Stimulated activated CD4-positive, alpha-beta T cell treated with anti-CD3 and anti-CD28 coated beads, Interleukin-1b, Interleukin-23, amount 100 ng/mL, for 48 hours (primary cell): ENCODE measurements around the gene MTUS2.
"Not testable (repeated sequence)": the region's sequence is repeated elsewhere in the genome, so short reads cannot be mapped to it uniquely, and the experiment has no call there.

ENCODE experiments used
- DNase-seq: peaks from one replicate; pipeline ENCODE4 v3.0.0-alpha.2; 2020

The MTUS2 gene

GRCh38 chr13:28964803-28965202 lies 144.7 kb downstream of the MTUS2 start:
- no peak for DNase-seq

GRCh38 chr13:28967029-28967915 lies 147.1 kb downstream of the MTUS2 start:
- no peak for DNase-seq

DNA sequence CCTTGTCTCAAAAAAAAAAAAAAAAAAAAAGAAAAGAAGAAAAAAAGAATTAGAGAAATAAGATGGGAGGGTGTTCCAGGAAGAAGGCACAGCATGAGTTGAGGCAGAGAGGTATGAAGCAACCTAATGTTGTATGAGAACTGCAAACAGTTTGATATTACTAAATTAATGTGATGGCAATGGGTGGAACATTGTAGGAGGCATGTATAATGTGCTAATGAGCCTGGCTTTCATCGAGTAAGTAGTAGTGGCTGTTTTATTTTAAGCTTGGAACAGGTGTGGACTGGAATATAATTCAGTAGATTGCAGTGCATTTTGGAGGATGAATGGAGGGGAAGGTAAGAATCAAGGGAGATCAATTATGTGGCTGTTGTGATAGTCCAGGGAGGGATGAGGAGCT lies 156.1 kb downstream of the MTUS2 start:
- no peak for DNase-seq

DNA sequence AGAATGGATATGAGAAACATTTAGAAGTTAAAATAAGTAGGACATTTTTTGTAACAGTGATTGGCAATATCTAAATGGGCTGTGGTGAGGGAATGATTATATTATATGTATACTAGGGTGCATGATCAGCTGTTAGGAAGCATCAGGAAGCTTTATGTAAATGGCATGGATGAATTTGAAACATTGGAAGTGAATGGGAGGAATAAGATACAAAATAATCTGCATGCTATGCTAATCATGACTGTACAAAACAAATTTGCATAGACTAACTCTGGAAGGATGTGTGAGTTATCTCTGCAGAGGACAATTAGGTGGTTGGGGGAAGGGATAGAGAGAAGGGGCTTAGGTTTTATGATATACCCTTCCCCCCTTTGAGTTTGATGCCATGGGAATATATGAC lies 156.5 kb downstream of the MTUS2 start:
- no peak for DNase-seq

DNA sequence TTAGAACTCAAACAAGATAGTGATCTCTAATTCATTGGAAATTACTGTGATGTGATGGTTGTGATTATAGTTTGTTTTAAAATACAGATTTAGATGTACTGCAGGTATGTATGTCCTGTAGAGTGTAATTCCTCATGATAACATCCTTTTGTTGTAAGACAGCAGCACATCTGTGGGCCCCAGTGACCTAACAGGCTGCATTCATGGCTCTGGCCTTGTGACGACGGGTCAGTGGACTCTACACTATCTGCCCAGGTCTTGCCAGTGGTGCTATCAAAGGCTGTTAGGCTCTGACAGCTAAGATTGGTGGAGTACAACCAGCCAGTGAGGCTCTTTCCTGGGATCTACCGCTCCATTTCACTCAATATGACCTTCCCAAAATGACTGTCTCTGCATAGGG lies 158.4 kb downstream of the MTUS2 start:
- no peak for DNase-seq

DNA sequence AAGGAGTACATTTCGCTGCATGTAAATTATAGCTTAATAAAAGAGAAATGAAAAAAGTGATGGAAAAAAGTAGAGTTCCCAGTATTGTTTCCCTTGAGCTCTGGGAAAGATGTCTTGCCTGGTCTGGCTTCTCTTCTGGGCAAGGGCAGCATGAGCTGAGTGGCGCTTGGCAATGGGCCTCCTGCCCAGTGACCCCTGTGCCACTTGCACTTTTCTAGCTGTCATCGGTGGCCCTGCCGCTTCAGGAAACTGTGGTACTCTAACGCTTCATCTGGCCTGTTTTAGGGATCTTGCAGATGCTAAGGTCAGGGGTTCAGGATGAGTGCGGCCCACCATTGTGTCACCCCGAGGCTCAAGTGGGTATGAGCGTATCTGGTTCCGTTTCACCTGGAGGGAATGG lies 161.4 kb downstream of the MTUS2 start:
- DNase-seq, result no peak

DNA sequence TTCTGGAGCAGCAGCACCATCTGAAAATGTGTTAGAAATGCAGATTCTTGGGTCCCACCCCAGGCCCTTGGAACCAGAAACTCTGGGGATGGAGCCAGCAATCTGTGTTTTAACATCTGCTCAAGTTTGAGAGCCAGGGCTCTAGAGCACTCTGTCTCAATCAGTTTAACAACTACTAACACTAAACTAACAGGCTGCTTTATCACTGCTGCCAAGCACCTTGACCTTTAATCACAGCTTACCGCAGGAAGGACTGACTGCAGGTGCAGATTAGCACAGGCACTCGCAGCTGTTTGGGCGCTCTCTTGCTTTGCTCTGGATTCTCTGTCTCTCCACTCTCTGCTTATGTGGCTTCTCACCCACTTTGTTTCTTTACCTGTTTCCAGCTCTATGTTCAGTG lies 163.5 kb downstream of the MTUS2 start:
- DNase-seq, result no peak

- no peak for DNase-seq
Observed at GRCh38 chr13:28984326-28984725, 164.2 kb downstream of the MTUS2 start.

GRCh38 chr13:28984825-28985224 lies 164.7 kb downstream of the MTUS2 start:
- DNase-seq, result no peak

GRCh38 chr13:28990378-28990777 lies 170.2 kb downstream of the MTUS2 start:
- DNase-seq, result not testable (repeated sequence)

DNA sequence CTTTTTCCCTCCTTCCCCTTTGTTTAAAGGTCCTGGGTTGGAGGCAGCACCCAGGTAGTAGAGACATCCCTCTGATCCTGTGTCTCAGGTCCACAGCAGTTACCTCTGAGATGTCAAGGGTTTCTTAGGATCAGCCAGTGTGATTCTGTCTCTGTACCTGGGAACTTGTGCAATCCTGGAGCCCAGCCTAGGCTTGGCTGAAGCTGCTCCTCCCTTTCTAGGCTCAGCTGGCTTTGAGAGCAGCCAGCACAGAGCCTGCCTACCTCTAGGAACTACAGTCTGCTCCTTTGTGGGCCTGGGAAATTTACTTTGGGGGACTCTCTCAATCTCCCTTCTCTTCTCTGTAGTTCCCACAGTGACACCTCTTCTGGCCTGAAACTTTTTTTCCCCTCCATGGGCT lies 171.6 kb downstream of the MTUS2 start:
- no peak for DNase-seq

DNA sequence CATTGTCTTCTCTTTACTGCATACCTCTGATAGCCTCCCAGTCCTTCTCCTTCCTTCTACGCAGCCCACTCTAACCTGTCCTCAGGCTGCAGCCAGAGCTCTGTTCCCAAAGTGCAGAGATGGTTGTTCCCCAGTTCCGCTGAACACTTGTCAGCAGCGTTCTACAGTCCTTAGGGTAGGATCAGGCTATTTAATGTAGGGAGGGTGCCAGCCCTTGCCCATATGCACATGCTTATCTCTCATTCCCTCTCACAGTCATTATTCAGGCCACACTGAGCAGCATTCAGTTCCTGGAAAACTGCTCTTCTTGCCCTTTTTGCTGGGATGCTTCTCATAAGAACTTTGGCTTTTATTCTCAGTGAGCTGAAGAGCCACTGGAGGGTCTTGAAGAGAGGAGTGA lies 180.7 kb downstream of the MTUS2 start:
- no peak for DNase-seq

DNA sequence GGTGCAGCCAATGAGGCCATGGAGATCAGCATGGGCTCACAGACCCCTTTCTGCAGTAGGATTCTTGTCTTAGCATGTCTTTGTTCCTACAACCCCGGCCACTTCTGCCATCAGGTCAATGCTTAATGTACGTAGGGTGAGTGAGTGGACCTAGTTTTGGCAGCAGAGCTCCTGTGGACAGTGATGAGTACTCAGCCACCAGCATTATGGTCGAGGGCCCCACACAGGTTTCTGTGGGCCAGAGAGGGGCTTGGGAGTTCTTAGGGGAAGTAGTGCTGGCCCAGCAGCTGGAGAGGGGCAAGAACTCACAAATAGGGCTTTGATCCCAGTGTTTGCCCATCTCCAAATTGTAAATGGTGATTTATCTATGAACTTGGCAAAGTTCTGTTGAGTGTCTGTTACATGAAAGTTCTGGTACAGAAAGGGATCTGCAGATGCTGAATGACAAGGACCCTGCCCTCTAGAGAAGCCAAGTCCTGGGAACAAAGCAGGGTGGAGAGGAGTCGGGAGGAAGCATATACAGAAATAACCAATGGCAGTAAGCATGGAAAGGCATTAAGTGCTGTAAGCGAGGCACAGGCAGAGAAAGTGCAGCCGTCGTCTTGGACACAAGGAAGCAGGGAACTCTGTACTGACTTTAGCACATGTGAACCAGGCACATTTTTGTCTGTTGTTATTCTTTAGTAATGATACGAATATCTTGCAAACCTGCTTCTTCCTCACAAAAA lies 185.1 kb downstream of the MTUS2 start:
- no peak for DNase-seq

DNA sequence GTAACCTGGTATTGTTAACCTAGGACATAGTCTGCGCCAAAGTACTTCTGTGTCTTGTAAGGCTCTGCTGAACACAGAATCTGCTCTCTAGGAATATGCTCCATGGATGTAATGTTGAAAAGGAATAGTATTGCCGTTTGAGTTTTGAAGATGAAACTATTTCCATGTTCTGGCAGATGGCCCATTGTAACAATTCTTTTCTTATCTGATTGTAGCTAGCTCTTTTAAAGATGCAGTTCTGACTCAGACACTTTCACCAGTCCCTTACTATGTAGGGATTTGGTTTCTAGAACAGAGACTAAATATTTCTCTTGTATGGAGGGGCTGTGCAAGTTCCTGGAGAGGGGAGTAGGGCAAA lies 185.6 kb downstream of the MTUS2 start:
- no peak for DNase-seq

- no peak for DNase-seq
Observed at GRCh38 chr13:29006359-29006850, 186.3 kb downstream of the MTUS2 start.

DNA sequence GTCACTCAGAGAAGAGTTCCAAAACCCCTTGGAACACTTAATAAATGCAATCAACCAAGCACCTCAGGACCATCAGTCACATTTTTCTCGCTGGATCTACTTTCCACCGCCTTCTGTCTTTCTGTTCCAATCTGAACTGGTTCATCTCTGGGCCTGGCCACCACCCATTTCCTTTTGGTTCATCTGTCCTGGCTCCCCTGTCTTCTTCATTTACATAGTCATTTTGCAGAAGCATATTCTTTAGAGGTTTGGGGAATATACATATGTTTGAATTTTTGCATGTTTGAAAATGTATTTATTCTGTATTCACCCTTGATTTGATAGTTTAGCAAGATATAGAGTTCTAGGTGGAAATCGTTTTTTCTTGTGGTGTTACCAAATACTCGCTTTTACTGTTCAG lies 188.2 kb downstream of the MTUS2 start:
- DNase-seq, result no peak

- no peak for DNase-seq
Observed at GRCh38 chr13:29020314-29020713, 200.2 kb downstream of the MTUS2 start.

DNA sequence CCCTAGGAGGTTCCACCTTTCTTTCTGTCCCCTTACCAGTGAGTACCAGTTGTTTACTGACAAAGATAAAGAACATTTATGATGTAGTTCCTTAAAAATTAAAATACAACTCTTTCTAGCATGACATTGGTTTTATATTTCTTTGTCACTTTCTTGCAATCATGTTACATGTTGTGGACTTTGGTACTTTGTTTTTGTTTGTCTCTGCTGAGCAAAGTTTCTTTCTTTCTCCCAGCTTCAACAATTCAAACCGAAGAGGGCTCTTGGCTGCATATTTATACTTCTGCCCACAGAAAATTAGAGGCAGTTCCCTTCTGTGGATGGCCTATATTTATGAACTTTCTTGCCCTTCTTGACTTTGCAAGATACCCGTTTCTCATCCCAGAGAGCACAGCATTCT lies 201.2 kb downstream of the MTUS2 start:
- DNase-seq, result no peak

GRCh38 chr13:29021717-29022116 lies 201.6 kb downstream of the MTUS2 start:
- no peak for DNase-seq

DNA sequence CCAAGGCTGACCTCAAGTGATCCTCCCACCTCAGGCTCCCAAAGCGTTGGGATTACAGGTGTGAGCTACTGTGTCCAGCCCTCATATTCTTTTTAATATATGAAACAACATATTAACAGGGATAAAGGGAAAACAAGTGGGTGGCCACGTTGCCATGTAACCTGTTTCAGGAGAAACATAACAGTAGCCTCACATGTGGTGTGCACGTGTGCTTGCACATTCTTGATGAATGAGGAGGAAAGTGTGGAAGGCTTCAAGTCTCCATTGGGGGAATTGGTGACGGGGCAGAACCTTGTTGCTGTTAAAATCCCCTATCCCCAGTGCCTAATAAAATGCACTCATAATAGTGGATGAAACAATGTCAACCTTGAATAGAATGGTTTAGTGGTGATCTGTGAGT lies 202.3 kb downstream of the MTUS2 start:
- DNase-seq, result no peak

DNA sequence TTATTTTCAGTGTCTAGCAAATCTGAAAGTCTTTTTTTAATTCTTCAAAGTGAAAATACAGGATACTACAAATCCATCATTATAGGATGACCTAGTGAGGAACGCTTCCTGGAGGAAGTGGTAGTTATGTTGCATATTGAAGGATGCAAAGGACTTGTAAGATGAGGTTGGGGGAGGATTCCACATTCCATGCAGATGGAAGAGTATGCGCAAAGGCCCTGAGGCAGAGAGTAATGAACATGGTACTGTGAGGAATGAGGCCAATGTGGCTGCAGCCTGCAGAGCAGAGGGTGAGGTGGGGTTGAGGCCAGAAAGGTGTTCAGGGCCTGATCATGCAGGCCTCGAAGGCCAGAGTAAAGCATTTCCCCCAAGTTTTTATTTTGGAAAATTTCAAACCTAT lies 202.8 kb downstream of the MTUS2 start:
- no peak for DNase-seq

GRCh38 chr13:29024783-29025182 lies 204.6 kb downstream of the MTUS2 start:
- DNase-seq, result no peak

- no peak for DNase-seq
Observed at GRCh38 chr13:29028868-29029267, 208.7 kb downstream of the MTUS2 start.

- no peak for DNase-seq
Observed at GRCh38 chr13:29038700-29039099, 218.6 kb downstream of the MTUS2 start.
